ENCODE measurements around the gene STAG1.
"Not testable (repeated sequence)": the region's sequence is repeated elsewhere in the genome, so short reads cannot be mapped to it uniquely, and the experiment has no call there.

STAG1 gene

DNA sequence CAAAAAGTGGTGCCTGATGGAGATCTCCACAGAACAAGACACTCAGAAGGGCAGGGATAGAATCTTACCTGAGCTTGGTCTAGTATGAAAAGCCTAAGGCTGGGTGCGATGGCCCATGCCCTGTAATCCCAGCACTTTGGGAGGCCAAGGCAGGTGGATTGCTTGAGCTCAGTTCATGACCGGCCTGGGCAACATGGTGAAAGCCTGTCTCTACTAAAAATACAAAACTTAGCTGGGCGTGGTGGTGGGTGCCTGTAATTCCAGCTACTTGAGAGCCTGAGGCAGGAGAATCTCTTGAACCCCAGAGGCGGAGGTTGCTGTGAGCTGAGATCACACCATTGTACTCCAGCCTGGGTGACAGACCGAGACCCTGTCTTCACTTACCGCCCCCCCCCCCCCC lies 417.5 kb downstream of the STAG1 start:
- not testable (repeated sequence) for H3K27ac ChIP-seq (ENCODE audit: low read length); H3K4me3 ChIP-seq (ENCODE audit: low read length); H3K27me3 ChIP-seq (ENCODE audit: insufficient read depth, low read length); H3K9me3 ChIP-seq (ENCODE audit: insufficient read depth, low read depth, low read length); H3K4me1 ChIP-seq (ENCODE audit: insufficient read depth, low read length); H3K9ac ChIP-seq (ENCODE audit: low read depth, low read length)
- peaks cover 66% of the 10 kb centered on the region for H3K36me3 ChIP-seq (ENCODE audit: insufficient read depth, low read depth, low read length)

- no peaks in the 10 kb centered on the region for H3K27me3 ChIP-seq (ENCODE audit: insufficient read depth, low read length)
- H3K36me3 ChIP-seq (ENCODE audit: insufficient read depth, low read depth, low read length), result peaks cover 67% of the 10 kb centered on the region
- H3K9me3 ChIP-seq (ENCODE audit: insufficient read depth, low read depth, low read length), result no peaks in the 10 kb centered on the region
- H3K9ac ChIP-seq (ENCODE audit: low read depth, low read length), result no peak overlapping the region
- H3K27ac ChIP-seq (ENCODE audit: low read length), result no peak overlapping the region
- H3K4me3 ChIP-seq (ENCODE audit: low read length), result no peak overlapping the region
- H3K4me1 ChIP-seq (ENCODE audit: insufficient read depth, low read length), result no peaks in the 10 kb centered on the region
These were observed 418.0 kb downstream of the STAG1 start for GRCh38 chr3:136334209-136334608.

DNA sequence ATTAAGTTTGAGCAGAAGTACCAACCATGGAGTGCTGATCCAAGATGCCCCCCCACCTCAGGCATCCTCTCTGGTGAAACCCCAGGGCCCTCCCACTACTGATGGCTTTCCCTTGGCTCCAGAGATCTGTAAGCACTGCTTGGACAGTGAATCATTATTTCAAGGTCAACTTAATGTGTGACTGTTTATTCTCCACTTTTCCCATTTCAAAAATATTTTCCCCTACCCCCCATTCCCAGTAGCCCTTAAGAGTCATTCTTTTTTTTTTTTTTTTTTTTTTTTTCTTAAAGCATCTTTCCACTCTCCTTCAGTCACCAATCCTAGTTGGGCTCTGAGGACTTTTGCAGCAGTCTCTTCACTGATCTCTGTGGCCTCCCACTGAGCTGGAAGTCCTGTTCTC lies 419.4 kb downstream of the STAG1 start:
- no peak overlapping the region for H3K4me3 ChIP-seq (ENCODE audit: low read length)

GRCh38 chr3:136332302-136332701 lies 419.9 kb downstream of the STAG1 start:
- H3K9me3 ChIP-seq (ENCODE audit: insufficient read depth, low read depth, low read length), result no peaks in the 10 kb centered on the region
- no peak overlapping the region for H3K9ac ChIP-seq (ENCODE audit: low read depth, low read length)
- H3K4me1 ChIP-seq (ENCODE audit: insufficient read depth, low read length), result no peaks in the 10 kb centered on the region
- no peak overlapping the region for H3K27ac ChIP-seq (ENCODE audit: low read length)
- H3K4me3 ChIP-seq (ENCODE audit: low read length), result no peak overlapping the region
- H3K27me3 ChIP-seq (ENCODE audit: insufficient read depth, low read length), result no peaks in the 10 kb centered on the region
- peaks cover 69% of the 10 kb centered on the region for H3K36me3 ChIP-seq (ENCODE audit: insufficient read depth, low read depth, low read length)

More for the DNA sequence above, 419.4 kb downstream of the STAG1 start:
- H3K9me3 ChIP-seq (ENCODE audit: insufficient read depth, low read depth, low read length), result no peaks in the 10 kb centered on the region
- peaks cover 69% of the 10 kb centered on the region for H3K36me3 ChIP-seq (ENCODE audit: insufficient read depth, low read depth, low read length)
- no peaks in the 10 kb centered on the region for H3K4me1 ChIP-seq (ENCODE audit: insufficient read depth, low read length)
- H3K27me3 ChIP-seq (ENCODE audit: insufficient read depth, low read length), result no peaks in the 10 kb centered on the region
- no peak overlapping the region for H3K27ac ChIP-seq (ENCODE audit: low read length)
- H3K9ac ChIP-seq (ENCODE audit: low read depth, low read length), result no peak overlapping the region

DNA sequence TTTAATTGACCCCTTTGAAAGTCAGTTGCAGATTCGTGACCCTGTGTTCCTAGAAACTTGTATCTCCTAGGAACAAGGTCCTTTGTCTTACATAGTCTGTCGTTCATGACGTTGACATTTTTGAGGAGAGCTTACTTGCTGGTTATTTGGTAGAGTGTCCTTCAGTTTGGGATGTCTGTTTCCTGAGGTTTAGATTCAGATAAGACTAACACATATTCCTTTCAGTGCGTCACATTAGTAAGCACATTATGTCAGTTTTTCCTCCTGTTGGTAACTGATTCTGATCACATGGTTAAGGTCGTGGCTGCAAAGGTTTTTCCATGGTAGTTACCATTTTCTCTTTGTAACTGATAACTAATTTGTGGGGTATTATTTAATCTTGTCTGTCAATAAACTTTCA lies 421.3 kb downstream of the STAG1 start:
- no peaks in the 10 kb centered on the region for H3K27me3 ChIP-seq (ENCODE audit: insufficient read depth, low read length)
- H3K27ac ChIP-seq (ENCODE audit: low read length), result no peak overlapping the region
- H3K36me3 ChIP-seq (ENCODE audit: insufficient read depth, low read depth, low read length), result peaks cover 67% of the 10 kb centered on the region
- no peak overlapping the region for H3K9ac ChIP-seq (ENCODE audit: low read depth, low read length)
- H3K4me3 ChIP-seq (ENCODE audit: low read length), result no peak overlapping the region
- no peaks in the 10 kb centered on the region for H3K9me3 ChIP-seq (ENCODE audit: insufficient read depth, low read depth, low read length)
- H3K4me1 ChIP-seq (ENCODE audit: insufficient read depth, low read length), result no peaks in the 10 kb centered on the region

DNA sequence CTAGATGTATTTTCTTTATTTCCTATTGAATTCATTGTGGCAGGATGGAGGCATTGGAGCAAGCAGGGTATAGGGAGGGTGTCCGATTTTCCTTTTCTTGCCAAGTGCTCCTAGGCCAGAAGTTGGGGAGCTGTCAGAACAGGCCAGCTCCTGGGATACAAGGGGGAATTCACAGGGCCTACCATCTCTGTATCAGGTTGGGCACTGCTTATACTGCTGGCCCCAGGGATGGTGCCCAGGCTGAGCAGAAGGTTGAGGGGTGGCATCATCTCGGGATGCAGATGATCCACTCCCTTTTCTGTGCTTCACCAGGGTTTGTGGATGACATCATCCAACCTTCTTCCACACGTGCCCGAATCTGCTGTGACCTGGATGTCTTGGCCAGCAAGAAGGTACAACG lies 422.6 kb downstream of the STAG1 start:
- Histone ChIP-seq H3K27ac (ENCODE audit: low read length) (no peak overlapping the region), H3K4me1 (ENCODE audit: insufficient read depth, low read length) (no peaks in the 10 kb centered on the region), H3K9ac (ENCODE audit: low read depth, low read length) (no peak overlapping the region), H3K36me3 (ENCODE audit: insufficient read depth, low read depth, low read length) (peaks cover 57% of the 10 kb centered on the region), H3K9me3 (ENCODE audit: insufficient read depth, low read depth, low read length) (no peaks in the 10 kb centered on the region), H3K27me3 (ENCODE audit: insufficient read depth, low read length) (no peaks in the 10 kb centered on the region), H3K4me3 (ENCODE audit: low read length) (no peak overlapping the region)

- Histone ChIP-seq H3K9me3 (ENCODE audit: insufficient read depth, low read depth, low read length) (no peaks in the 10 kb centered on the region), H3K27me3 (ENCODE audit: insufficient read depth, low read length) (no peaks in the 10 kb centered on the region), H3K4me1 (ENCODE audit: insufficient read depth, low read length) (no peaks in the 10 kb centered on the region), H3K27ac (ENCODE audit: low read length) (no peak overlapping the region), H3K4me3 (ENCODE audit: low read length) (no peak overlapping the region), H3K36me3 (ENCODE audit: insufficient read depth, low read depth, low read length) (peaks cover 41% of the 10 kb centered on the region), H3K9ac (ENCODE audit: low read depth, low read length) (no peak overlapping the region)
These were observed 424.5 kb downstream of the STAG1 start for GRCh38 chr3:136327671-136328070.

DNA sequence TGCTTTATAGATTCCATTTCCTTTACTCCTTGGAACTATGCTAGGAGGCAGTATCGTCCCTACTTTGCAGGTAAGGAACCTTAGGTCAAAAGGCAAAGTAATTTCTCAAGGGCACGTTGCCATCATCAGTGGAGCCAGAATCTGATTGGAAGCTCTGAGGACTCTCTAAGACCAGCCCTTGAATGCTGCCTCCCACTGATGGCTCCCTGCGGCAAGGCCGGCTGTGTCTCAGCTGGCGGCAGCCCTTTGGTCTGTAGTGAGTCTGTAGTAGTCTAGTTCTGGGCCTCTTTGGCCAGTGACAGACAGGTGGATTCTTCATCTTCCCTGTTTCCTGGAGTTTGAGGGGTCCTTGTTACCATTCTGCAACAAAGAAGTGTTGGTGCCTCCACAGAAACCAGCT lies 425.9 kb downstream of the STAG1 start:
- no peaks in the 10 kb centered on the region for H3K4me1 ChIP-seq (ENCODE audit: insufficient read depth, low read length)
- peaks cover 46% of the 10 kb centered on the region for H3K36me3 ChIP-seq (ENCODE audit: insufficient read depth, low read depth, low read length)
- H3K9me3 ChIP-seq (ENCODE audit: insufficient read depth, low read depth, low read length), result peaks cover 7% of the 10 kb centered on the region; the same call in 1 of the 2 replicates

DNA sequence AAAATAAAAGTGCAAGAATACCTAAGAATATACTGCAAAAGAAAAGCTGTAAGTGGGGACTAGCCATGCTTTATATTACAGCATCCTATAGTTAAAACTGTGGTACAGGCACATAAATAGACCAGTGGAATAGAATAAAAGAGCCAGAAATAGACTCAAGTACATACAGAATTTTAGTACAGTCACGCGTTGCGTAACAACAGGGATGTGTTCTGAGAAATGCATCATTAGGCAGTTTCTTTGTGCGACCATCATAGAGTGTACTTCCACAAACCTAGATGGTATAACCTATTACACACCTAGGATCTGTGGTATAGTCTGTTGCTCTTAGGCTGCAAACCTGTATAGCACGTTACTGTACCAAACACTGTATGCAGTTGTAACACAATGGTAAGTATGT lies 440.2 kb downstream of the STAG1 start:
- no peaks in the 10 kb centered on the region for H3K36me3 ChIP-seq (ENCODE audit: insufficient read depth, low read depth, low read length)
- no peak overlapping the region for H3K9ac ChIP-seq (ENCODE audit: low read depth, low read length)
- no peaks in the 10 kb centered on the region for H3K9me3 ChIP-seq (ENCODE audit: insufficient read depth, low read depth, low read length)
- H3K4me3 ChIP-seq (ENCODE audit: low read length), result no peak overlapping the region
- H3K4me1 ChIP-seq (ENCODE audit: insufficient read depth, low read length), result no peaks in the 10 kb centered on the region
- no peak overlapping the region for H3K27ac ChIP-seq (ENCODE audit: low read length)
- H3K27me3 ChIP-seq (ENCODE audit: insufficient read depth, low read length), result no peaks in the 10 kb centered on the region

More for the DNA sequence above, 425.9 kb downstream of the STAG1 start:
- Histone ChIP-seq H3K27me3 (ENCODE audit: insufficient read depth, low read length) (no peaks in the 10 kb centered on the region), H3K4me3 (ENCODE audit: low read length) (no peak overlapping the region), H3K9ac (ENCODE audit: low read depth, low read length) (no peak overlapping the region), H3K27ac (ENCODE audit: low read length) (no peak overlapping the region)

GRCh38 chr3:136311261-136311660 lies 440.9 kb downstream of the STAG1 start:
- Histone ChIP-seq H3K9ac (ENCODE audit: low read depth, low read length) (no peak overlapping the region), H3K4me1 (ENCODE audit: insufficient read depth, low read length) (no peaks in the 10 kb centered on the region), H3K27me3 (ENCODE audit: insufficient read depth, low read length) (no peaks in the 10 kb centered on the region), H3K4me3 (ENCODE audit: low read length) (no peak overlapping the region), H3K27ac (ENCODE audit: low read length) (no peak overlapping the region), H3K36me3 (ENCODE audit: insufficient read depth, low read depth, low read length) (no peaks in the 10 kb centered on the region), H3K9me3 (ENCODE audit: insufficient read depth, low read depth, low read length) (no peaks in the 10 kb centered on the region)

DNA sequence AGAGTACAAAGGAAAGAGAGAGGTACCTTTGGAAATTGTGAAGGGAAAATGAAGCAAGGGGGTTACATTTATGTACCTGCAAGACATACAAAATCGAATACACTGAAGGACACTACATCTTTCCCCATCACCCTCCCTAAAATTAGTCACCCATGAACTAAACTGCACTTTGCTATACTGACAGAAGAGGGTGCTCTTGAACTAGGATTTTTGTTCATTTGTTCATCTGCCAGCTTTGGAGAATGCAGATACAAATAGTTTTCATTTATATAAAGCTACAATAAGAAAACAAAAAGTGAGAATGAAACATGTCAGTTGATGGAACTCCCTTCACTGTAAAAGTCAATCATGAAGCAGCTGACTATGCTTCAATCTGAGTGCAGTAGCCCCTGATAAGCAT lies 446.3 kb downstream of the STAG1 start:
- Histone ChIP-seq H3K36me3 (ENCODE audit: insufficient read depth, low read depth, low read length) (peaks cover 13% of the 10 kb centered on the region), H3K9ac (ENCODE audit: low read depth, low read length) (no peak overlapping the region), H3K4me1 (ENCODE audit: insufficient read depth, low read length) (no peaks in the 10 kb centered on the region), H3K9me3 (ENCODE audit: insufficient read depth, low read depth, low read length) (no peaks in the 10 kb centered on the region), H3K27me3 (ENCODE audit: insufficient read depth, low read length) (no peaks in the 10 kb centered on the region), H3K4me3 (ENCODE audit: low read length) (no peak overlapping the region), H3K27ac (ENCODE audit: low read length) (no peak overlapping the region)

DNA sequence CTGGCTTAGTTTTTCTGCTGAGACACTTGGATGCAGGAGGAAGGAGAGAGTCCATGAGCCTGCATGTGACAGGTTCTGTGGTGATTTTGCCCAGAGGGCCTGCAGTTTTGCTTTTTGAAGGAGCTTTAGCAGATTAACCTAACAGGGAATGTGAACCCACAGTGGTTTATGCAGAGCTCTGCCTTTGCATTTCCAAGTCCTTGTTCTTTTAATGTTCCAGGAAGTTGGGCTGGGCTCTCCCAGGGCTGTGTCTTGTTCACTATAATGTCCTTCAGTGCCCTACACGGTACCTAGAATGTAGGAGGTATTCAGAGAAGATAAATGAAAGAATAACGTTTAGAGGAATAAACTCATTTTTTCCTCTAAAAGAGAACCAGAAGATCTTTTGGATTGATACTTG lies 451.7 kb downstream of the STAG1 start:
- H3K4me1 ChIP-seq (ENCODE audit: insufficient read depth, low read length), result peaks cover 14% of the 10 kb centered on the region
- H3K27me3 ChIP-seq (ENCODE audit: insufficient read depth, low read length), result no peaks in the 10 kb centered on the region
- H3K9me3 ChIP-seq (ENCODE audit: insufficient read depth, low read depth, low read length), result no peaks in the 10 kb centered on the region
- H3K27ac ChIP-seq (ENCODE audit: low read length), result no peak overlapping the region
- H3K9ac ChIP-seq (ENCODE audit: low read depth, low read length), result no peak overlapping the region
- H3K4me3 ChIP-seq (ENCODE audit: low read length), result no peak overlapping the region
- peaks cover 54% of the 10 kb centered on the region for H3K36me3 ChIP-seq (ENCODE audit: insufficient read depth, low read depth, low read length)

GRCh38 chr3:136297826-136298225 lies 454.4 kb downstream of the STAG1 start:
- H3K36me3 ChIP-seq (ENCODE audit: insufficient read depth, low read depth, low read length), result peaks cover 72% of the 10 kb centered on the region
- H3K4me1 ChIP-seq (ENCODE audit: insufficient read depth, low read length), result peaks cover 14% of the 10 kb centered on the region
- H3K27me3 ChIP-seq (ENCODE audit: insufficient read depth, low read length), result no peaks in the 10 kb centered on the region
- H3K4me3 ChIP-seq (ENCODE audit: low read length), result no peak overlapping the region
- no peaks in the 10 kb centered on the region for H3K9me3 ChIP-seq (ENCODE audit: insufficient read depth, low read depth, low read length)
- H3K27ac ChIP-seq (ENCODE audit: low read length), result peak overlapping the region; percentile 35
- H3K9ac ChIP-seq (ENCODE audit: low read depth, low read length), result no peak overlapping the region

Measured in iPS-20b (cell line).